Measurements from ENCODE around the gene VEPH1. TPM values are rescaled to one million over a fixed set of nuclear protein-coding genes. Genes with fewer than 3 reads are reported as not detected.

VEPH1 gene
- total RNA-seq, 1 donor from 2014 or later: 2.2 TPM

- Mint-ChIP-seq H3K4me1 (ENCODE audit: low read depth) (peaks cover 22% of the 10 kb centered on the region), H3K4me3 (ENCODE audit: unreplicated experiment) (no peak overlapping the region), H3K36me3 (ENCODE audit: low read depth) (no peaks in the 10 kb centered on the region), H3K27me3 (ENCODE audit: low read depth) (no peaks in the 10 kb centered on the region), H3K9me3 (ENCODE audit: low read depth) (peaks cover 3% of the 10 kb centered on the region), H3K27ac (ENCODE audit: unreplicated experiment) (no peak overlapping the region)
- TF ChIP-seq, protein P1, sequence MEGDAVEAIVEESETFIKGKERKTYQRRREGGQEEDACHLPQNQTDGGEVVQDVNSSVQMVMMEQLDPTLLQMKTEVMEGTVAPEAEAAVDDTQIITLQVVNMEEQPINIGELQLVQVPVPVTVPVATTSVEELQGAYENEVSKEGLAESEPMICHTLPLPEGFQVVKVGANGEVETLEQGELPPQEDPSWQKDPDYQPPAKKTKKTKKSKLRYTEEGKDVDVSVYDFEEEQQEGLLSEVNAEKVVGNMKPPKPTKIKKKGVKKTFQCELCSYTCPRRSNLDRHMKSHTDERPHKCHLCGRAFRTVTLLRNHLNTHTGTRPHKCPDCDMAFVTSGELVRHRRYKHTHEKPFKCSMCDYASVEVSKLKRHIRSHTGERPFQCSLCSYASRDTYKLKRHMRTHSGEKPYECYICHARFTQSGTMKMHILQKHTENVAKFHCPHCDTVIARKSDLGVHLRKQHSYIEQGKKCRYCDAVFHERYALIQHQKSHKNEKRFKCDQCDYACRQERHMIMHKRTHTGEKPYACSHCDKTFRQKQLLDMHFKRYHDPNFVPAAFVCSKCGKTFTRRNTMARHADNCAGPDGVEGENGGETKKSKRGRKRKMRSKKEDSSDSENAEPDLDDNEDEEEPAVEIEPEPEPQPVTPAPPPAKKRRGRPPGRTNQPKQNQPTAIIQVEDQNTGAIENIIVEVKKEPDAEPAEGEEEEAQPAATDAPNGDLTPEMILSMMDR (IDR thresholded peaks at IDR 0.05): no peak
- no peak for DNase-seq (ENCODE audit: low spot score)
Observed at GRCh38 chr3:157420606-157421130, 82.5 kb downstream of the VEPH1 start.

GRCh38 chr3:157418104-157418503, 85.1 kb downstream of the VEPH1 start:
- TF ChIP-seq, protein P1 (IDR thresholded peaks at IDR 0.05): no peak
- Mint-ChIP-seq H3K4me3 (ENCODE audit: unreplicated experiment) (no peak overlapping the region), H3K27ac (ENCODE audit: unreplicated experiment) (no peak overlapping the region), H3K36me3 (ENCODE audit: low read depth) (no peaks in the 10 kb centered on the region), H3K27me3 (ENCODE audit: low read depth) (no peaks in the 10 kb centered on the region), H3K4me1 (ENCODE audit: low read depth) (peaks cover 17% of the 10 kb centered on the region), H3K9me3 (ENCODE audit: low read depth) (no peaks in the 10 kb centered on the region)
- DNase-seq (ENCODE audit: low spot score): no peak

DNA sequence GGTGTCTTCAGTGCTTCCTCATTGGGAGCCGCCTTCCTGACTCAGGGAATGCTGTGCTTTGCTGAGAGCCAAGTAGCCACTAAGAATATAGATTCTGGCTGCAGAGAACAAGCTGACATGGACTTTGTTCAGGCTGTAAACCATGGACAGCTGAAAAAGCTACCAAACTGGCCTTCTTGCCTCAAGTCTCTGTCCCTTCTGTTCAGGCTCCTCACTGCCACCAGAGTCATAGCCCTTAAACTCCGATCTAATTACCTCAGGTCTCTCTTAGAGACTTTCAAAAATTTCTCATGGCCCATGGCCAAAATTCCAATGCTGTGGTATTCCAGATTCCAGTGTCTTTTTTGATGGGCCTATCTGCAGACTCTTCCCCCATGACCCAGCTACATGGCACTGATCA, 86.0 kb downstream of the VEPH1 start:
- no peak for DNase-seq (ENCODE audit: low spot score)
- Mint-ChIP-seq H3K27ac (ENCODE audit: unreplicated experiment) (no peak overlapping the region), H3K4me1 (ENCODE audit: low read depth) (peaks cover 17% of the 10 kb centered on the region), H3K36me3 (ENCODE audit: low read depth) (no peaks in the 10 kb centered on the region), H3K27me3 (ENCODE audit: low read depth) (no peaks in the 10 kb centered on the region), H3K9me3 (ENCODE audit: low read depth) (no peaks in the 10 kb centered on the region), H3K4me3 (ENCODE audit: unreplicated experiment) (no peak overlapping the region)
- TF ChIP-seq, protein P1 (IDR thresholded peaks at IDR 0.05): no peak

GRCh38 chr3:157416347-157417087, 86.7 kb downstream of the VEPH1 start:
- DNase-seq (ENCODE audit: low spot score): no peak
- Mint-ChIP-seq H3K4me3 (ENCODE audit: unreplicated experiment) (no peak overlapping the region), H3K36me3 (ENCODE audit: low read depth) (no peaks in the 10 kb centered on the region), H3K27ac (ENCODE audit: unreplicated experiment) (no peak overlapping the region), H3K4me1 (ENCODE audit: low read depth) (peaks cover 17% of the 10 kb centered on the region), H3K27me3 (ENCODE audit: low read depth) (no peaks in the 10 kb centered on the region), H3K9me3 (ENCODE audit: low read depth) (peaks cover 2% of the 10 kb centered on the region)
- TF ChIP-seq, protein P1 (IDR thresholded peaks at IDR 0.05): no peak

DNA sequence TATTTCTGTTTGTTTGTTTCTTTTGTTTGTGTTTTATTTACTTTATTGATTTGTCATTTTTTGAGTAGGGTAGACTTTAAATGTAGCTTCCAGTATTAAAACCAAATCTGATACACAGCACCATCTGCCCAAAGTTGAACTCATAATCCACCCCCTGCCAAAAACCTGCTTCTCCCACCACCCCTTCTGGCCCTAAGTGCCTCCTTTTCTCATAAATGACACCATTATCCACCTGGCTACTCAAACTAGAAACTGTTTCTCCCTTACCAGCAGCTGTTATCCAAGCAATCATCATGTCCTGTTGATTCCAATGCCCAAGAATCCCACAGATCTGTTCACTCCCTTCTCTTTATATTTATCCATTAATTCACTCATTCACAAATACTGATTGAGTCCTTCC, 88.4 kb downstream of the VEPH1 start:
- no peaks in the 10 kb centered on the region for H3K27me3 Mint-ChIP-seq (ENCODE audit: low read depth)
- H3K36me3 Mint-ChIP-seq (ENCODE audit: low read depth): no peaks in the 10 kb centered on the region
- peaks cover 13% of the 10 kb centered on the region for H3K4me1 Mint-ChIP-seq (ENCODE audit: low read depth)
- TF ChIP-seq, protein P1 (IDR thresholded peaks at IDR 0.05): no peak
- peaks cover 6% of the 10 kb centered on the region for H3K9me3 Mint-ChIP-seq (ENCODE audit: low read depth)
- DNase-seq (ENCODE audit: low spot score): no peak
- H3K27ac Mint-ChIP-seq (ENCODE audit: unreplicated experiment): no peak overlapping the region
- H3K4me3 Mint-ChIP-seq (ENCODE audit: unreplicated experiment): no peak overlapping the region

Data from chondrocyte (in vitro differentiated cells).